Large intestine (tissue), 3 donors: Measurements from ENCODE around the gene AKR1C3. TPM values are rescaled to one million over a fixed set of nuclear protein-coding genes. Genes with fewer than 3 reads are reported as not detected.
"Not testable (repeated sequence)": the region's sequence is repeated elsewhere in the genome, so short reads cannot be mapped to it uniquely, and the experiment has no call there.

Experiments used
- DNase-seq, 2 donors: peaks; one replicate each; pipeline versions ENCODE4 v3.0.0 to v3.0.0-alpha.2; 2013
- H3K27ac ChIP-seq: one replicate; pipeline ENCODE4 v1.5.1; 2013; ENCODE audit warnings: low read length
- H3K27me3 ChIP-seq: 2 replicates; pipeline ENCODE4 v1.6.1; 2013; ENCODE audit warnings: low read length; ENCODE audit not compliant: control insufficient read depth, insufficient read depth
- H3K36me3 ChIP-seq: 2 replicates; pipeline ENCODE4 v1.6.1; 2013; ENCODE audit warnings: low read length; ENCODE audit not compliant: control insufficient read depth, insufficient read depth
- H3K4me1 ChIP-seq: one replicate; pipeline ENCODE4 v1.6.1; 2013; ENCODE audit warnings: low read length; ENCODE audit not compliant: control insufficient read depth, insufficient read depth
- H3K4me3 ChIP-seq: one replicate; pipeline ENCODE4 v1.5.1; 2013; ENCODE audit warnings: low read length
- H3K9me3 ChIP-seq: one replicate; pipeline ENCODE4 v1.6.1; 2013; ENCODE audit warnings: mild to moderate bottlenecking, low read depth, low read length, moderate library complexity; ENCODE audit not compliant: control insufficient read depth
- WGBS: methylation state at CpG from one replicate; pipeline ENCODE4 v1.1.5; 2013; ENCODE audit warnings: low lambda C conversion rate; ENCODE audit not compliant: insufficient coverage; 5-methylcytosine and 5-hydroxymethylcytosine counted together
- polyA plus RNA-seq: library from polyadenylated mRNA; unstranded; fragments of 120-200 nt; gene quantifications from one replicate; pipeline ENCODE4 v1.2.1, GENCODE V29; 2013

Gene AKR1C3
- polyA plus RNA-seq, 1 donor = 4.1 TPM

GRCh38 chr10:5106553-5106952 is 12.3 kb downstream of the AKR1C3 start:
- Histone ChIP-seq H3K4me3 (no peak overlapping the region), H3K27ac (no peak overlapping the region), H3K36me3 (no peaks in the 10 kb centered on the region), H3K4me1 (no peaks in the 10 kb centered on the region), H3K9me3 (peaks cover 3% of the 10 kb centered on the region), H3K27me3 (no peaks in the 10 kb centered on the region)
- WGBS = no CpG with 5 or more reads among the region's 1 CpG
- no peak for DNase-seq

GRCh38 chr10:5107860-5108526 is 13.8 kb downstream of the AKR1C3 start:
- Histone ChIP-seq H3K4me1 (no peaks in the 10 kb centered on the region), H3K27ac (no peak overlapping the region), H3K4me3 (no peak overlapping the region), H3K9me3 (peaks cover 3% of the 10 kb centered on the region), H3K36me3 (no peaks in the 10 kb centered on the region), H3K27me3 (no peaks in the 10 kb centered on the region)
- DNase-seq = no peak
- no CpG with 5 or more reads among the region's 8 CpGs for WGBS

GRCh38 chr10:5108658-5109416 is 14.6 kb downstream of the AKR1C3 start:
- DNase-seq = no peak
- H3K27ac ChIP-seq = no peak overlapping the region
- H3K27me3 ChIP-seq = no peaks in the 10 kb centered on the region
- H3K36me3 ChIP-seq = no peaks in the 10 kb centered on the region
- no peak overlapping the region for H3K4me3 ChIP-seq
- no peaks in the 10 kb centered on the region for H3K4me1 ChIP-seq
- peaks cover 3% of the 10 kb centered on the region for H3K9me3 ChIP-seq
- WGBS = 63% methylated on average over 3 of the region's 3 CpGs

- H3K4me3 ChIP-seq, DNase-seq, H3K27ac ChIP-seq, H3K4me1 ChIP-seq, H3K9me3 ChIP-seq, H3K36me3 ChIP-seq, H3K27me3 ChIP-seq: not testable (repeated sequence)
- WGBS = no CpG with 5 or more reads among the region's 12 CpGs
Observed at GRCh38 chr10:5109861-5110260, 15.6 kb downstream of the AKR1C3 start.

- DNase-seq = no peak
Observed at GRCh38 chr10:5116621-5117020, 22.4 kb downstream of the AKR1C3 start.

GRCh38 chr10:5117026-5117425 is 22.8 kb downstream of the AKR1C3 start:
- no peaks in the 10 kb centered on the region for H3K36me3 ChIP-seq
- H3K4me3 ChIP-seq = no peak overlapping the region
- H3K27ac ChIP-seq = no peak overlapping the region
- H3K9me3 ChIP-seq = no peaks in the 10 kb centered on the region
- no peaks in the 10 kb centered on the region for H3K27me3 ChIP-seq
- WGBS = no CpG with 5 or more reads among the region's 3 CpGs
- H3K4me1 ChIP-seq = no peaks in the 10 kb centered on the region
- no peak for DNase-seq

More at GRCh38 chr10:5116621-5117020, 22.4 kb downstream of the AKR1C3 start:
- Histone ChIP-seq H3K27ac (no peak overlapping the region), H3K27me3 (no peaks in the 10 kb centered on the region), H3K36me3 (no peaks in the 10 kb centered on the region), H3K4me1 (no peaks in the 10 kb centered on the region), H3K9me3 (no peaks in the 10 kb centered on the region), H3K4me3 (no peak overlapping the region)
- 100% methylated on average over 2 of the region's 5 CpGs for WGBS

GRCh38 chr10:5119997-5120396 is 25.8 kb downstream of the AKR1C3 start:
- DNase-seq, H3K4me3 ChIP-seq, H3K9me3 ChIP-seq, H3K4me1 ChIP-seq, H3K27me3 ChIP-seq, H3K36me3 ChIP-seq, H3K27ac ChIP-seq: not testable (repeated sequence)
- 100% methylated on average over 1 of the region's 5 CpGs for WGBS

GRCh38 chr10:5123886-5124285 is 29.7 kb downstream of the AKR1C3 start:
- Histone ChIP-seq H3K9me3 (no peaks in the 10 kb centered on the region), H3K4me1 (no peaks in the 10 kb centered on the region), H3K36me3 (no peaks in the 10 kb centered on the region), H3K4me3 (no peak overlapping the region), H3K27me3 (no peaks in the 10 kb centered on the region), H3K27ac (no peak overlapping the region)
- DNase-seq = no peak

- Histone ChIP-seq H3K9me3 (no peaks in the 10 kb centered on the region), H3K4me1 (no peaks in the 10 kb centered on the region), H3K4me3 (no peak overlapping the region), H3K27me3 (no peaks in the 10 kb centered on the region), H3K27ac (no peak overlapping the region), H3K36me3 (no peaks in the 10 kb centered on the region)
- no CpG with 5 or more reads among the region's 3 CpGs for WGBS
- no peak for DNase-seq
Observed at GRCh38 chr10:5125315-5126044, 31.3 kb downstream of the AKR1C3 start.

GRCh38 chr10:5135581-5135980 is 41.4 kb downstream of the AKR1C3 start:
- 74% methylated on average over 2 of the region's 2 CpGs for WGBS
- Histone ChIP-seq H3K4me3 (no peak overlapping the region), H3K4me1 (no peaks in the 10 kb centered on the region), H3K27ac (no peak overlapping the region), H3K9me3 (peaks cover 8% of the 10 kb centered on the region), H3K36me3 (no peaks in the 10 kb centered on the region), H3K27me3 (no peaks in the 10 kb centered on the region)
- no peak for DNase-seq
